OCI-LY1 (cell line): Measurements from ENCODE around the gene OR13F1.

ENCODE experiments used
- CTCF ChIP-seq: fragments of 200-600 bp; sonication (generic), shearing (Covaris generic); IDR thresholded peaks from 2 replicates; pipeline ENCODE4 v1.5.1; 2017; ENCODE audit warnings: mild to moderate bottlenecking, antibody characterized with exemption, low read length, moderate library complexity, mixed read lengths
- EZH2 ChIP-seq: fragments of 200-600 bp; sonication (generic), shearing (Covaris generic); IDR thresholded peaks from 2 replicates; pipeline ENCODE4 v1.8.0; 2017; ENCODE audit warnings: borderline replicate concordance, mixed run types, mild to moderate bottlenecking, antibody characterized with exemption, low read length, moderate library complexity, mixed read lengths

GRCh38 chr9:104527109-104527508, 23.0 kb downstream of the OR13F1 start, which contains the start of gene OR13C4:
- no peak for TF ChIP-seq CTCF
- TF ChIP-seq EZH2: no peak
